Bone marrow (tissue), 2 donors: ENCODE measurements around the gene GRK2.

Experiments used
- DNase-seq, 2 donors: peaks; one replicate each; lab custom pipeline; 2025; lab: John Stamatoyannopoulos, UW

The GRK2 gene

GRCh38 chr11:67270256-67271204, 4.3 kb downstream of the GRK2 start:
- DNase-seq, result peak in 1 of 2 donors; percentile 35

GRCh38 chr11:67271205-67271540, 4.9 kb downstream of the GRK2 start:
- DNase-seq, result no peak

GRCh38 chr11:67271541-67272284, 5.4 kb downstream of the GRK2 start:
- no peak for DNase-seq

GRCh38 chr11:67272327-67273259, 6.3 kb downstream of the GRK2 start:
- DNase-seq, result no peak

GRCh38 chr11:67273260-67273990, 7.2 kb downstream of the GRK2 start:
- no peak for DNase-seq

GRCh38 chr11:67274768-67275605, 8.7 kb downstream of the GRK2 start:
- DNase-seq, result no peak

- no peak for DNase-seq
Observed at GRCh38 chr11:67275606-67276409, 9.5 kb downstream of the GRK2 start.

- DNase-seq, result peak; percentile 75 to 83
Observed at GRCh38 chr11:67276781-67277230, 10.5 kb downstream of the GRK2 start.

- DNase-seq, result peak; percentile 75 to 98
Observed at GRCh38 chr11:67277231-67277961, 11.1 kb downstream of the GRK2 start.

- DNase-seq, result no peak
Observed at GRCh38 chr11:67278135-67278938, 12.1 kb downstream of the GRK2 start.

- DNase-seq, result no peak
Observed at GRCh38 chr11:67278939-67279588, 12.8 kb downstream of the GRK2 start.

- no peak for DNase-seq
Observed at GRCh38 chr11:67279589-67280340, 13.5 kb downstream of the GRK2 start.

GRCh38 chr11:67280341-67280787, 14.1 kb downstream of the GRK2 start:
- no peak for DNase-seq

- no peak for DNase-seq
Observed at GRCh38 chr11:67280788-67281551, 14.7 kb downstream of the GRK2 start.

- DNase-seq, result no peak
Observed at GRCh38 chr11:67281552-67282150, 15.4 kb downstream of the GRK2 start.
